Panc1 (cell line): ENCODE data around the gene CENPC. TPM values are rescaled to one million over a fixed set of nuclear protein-coding genes. Genes with fewer than 3 reads are reported as not detected.
A peak's percentile ranks its signal among the peaks of the same experiment; 100 is the strongest.

ENCODE experiments used
- ATAC-seq: fragments of 200-7000 bp; cut with Tn5 transposase; 2 replicates; pipeline ENCODE4 v1.9.1; 2020; ENCODE audit warnings: mild to moderate bottlenecking, moderate library complexity
- BruUV-seq: library from RNA; stranded (reverse); fragments of 400-500 nt; replicated peaks from 2 replicates; lab custom pipeline; 2021; lab: Mats Ljungman, UMichigan
- CTCF ChIA-PET: fragments of 300-600 bp; sonication (Branson Sonifier 250); formaldehyde crosslinking; loops from one replicate; lab custom pipeline; 2022; ENCODE audit warnings: antibody characterized with exemption; lab: Charles Lee
- POLR2A ChIA-PET: fragments of 300-600 bp; sonication (Branson Sonifier 250); formaldehyde crosslinking; loops from one replicate; lab custom pipeline; 2022; ENCODE audit warnings: antibody characterized with exemption; lab: Charles Lee
- DNase-seq: peaks from one replicate; pipeline ENCODE4 v3.0.0-alpha.2; 2010; ENCODE audit warnings: low read depth, low spot score
- H3K27ac ChIP-seq: 2 replicates; pipeline ENCODE4 v1.5.1; 2011; ENCODE audit warnings: mild to moderate bottlenecking, low read length, inconsistent platforms
- H3K27me3 ChIP-seq: fragments of 200-500 bp; sonication (Bioruptor generic); 2 replicates; pipeline ENCODE4 v1.6.0; 2014; ENCODE audit warnings: low read length, inconsistent platforms; ENCODE audit not compliant: control insufficient read depth, insufficient read depth
- H3K36me3 ChIP-seq: fragments of 200-500 bp; sonication (Bioruptor generic); 2 replicates; pipeline ENCODE4 v1.5.1; 2014; ENCODE audit warnings: inconsistent platforms, mild to moderate bottlenecking, low read length, moderate library complexity; ENCODE audit not compliant: control insufficient read depth, insufficient read depth
- H3K4me1 ChIP-seq: 2 replicates; pipeline ENCODE4 v1.5.1; 2011; ENCODE audit warnings: inconsistent platforms, mild to moderate bottlenecking, low read length, moderate library complexity; ENCODE audit not compliant: control insufficient read depth, insufficient read depth
- H3K4me3 ChIP-seq, 2 experiments: 2 replicates each; pipeline ENCODE4 v1.5.1; 2011 to 2012; ENCODE audit warnings: low read depth in 2 of 2, low read length in 2 of 2, mild to moderate bottlenecking in 2 of 2, inconsistent platforms in 1 of 2, moderate library complexity in 1 of 2
- H3K9me3 ChIP-seq: fragments of 200-500 bp; sonication (Bioruptor generic); 2 replicates; pipeline ENCODE4 v1.5.1; 2014; ENCODE audit warnings: low read depth, mild to moderate bottlenecking, inconsistent platforms, low read length, moderate library complexity; ENCODE audit not compliant: control insufficient read depth, insufficient read depth
- POLR2AphosphoS5 ChIP-seq: IDR thresholded peaks from 2 replicates; pipeline ENCODE4 v1.6.1; 2012; ENCODE audit warnings: mild to moderate bottlenecking, low read depth, low read length, moderate library complexity
- SIN3A ChIP-seq: IDR thresholded peaks from 2 replicates; pipeline ENCODE4 v1.6.1; 2012; ENCODE audit warnings: low read depth, mild to moderate bottlenecking, low read length, moderate library complexity, borderline replicate concordance; ENCODE audit not compliant: insufficient read depth
- TCF7L2 ChIP-seq: IDR thresholded peaks from 2 replicates; pipeline ENCODE4 v1.6.1; 2011; ENCODE audit warnings: mild to moderate bottlenecking, low read depth, low read length, inconsistent platforms
- in situ Hi-C: cut with HindIII; loops from 2 replicates; pipeline ENCODE4 v1.10.0; 2016; ENCODE audit warnings: low sequenced_read_pairs, low pct_unique_long_range_greater_than_20kb
- intact Hi-C: fragments of 100-400 bp; cut with micrococcal nuclease; formaldehyde crosslinking; loops from one replicate; pipeline ENCODE4 v1.10.0; 2022; ENCODE audit not compliant: unreplicated experiment
- total RNA-seq: library from RNA; stranded (reverse); gene quantifications from one replicate; pipeline ENCODE4 v1.2.1, GENCODE V29; 2021; ENCODE audit not compliant: unreplicated experiment
- TF ChIP-seq, protein P1 (sequence below): fragments of 450-650 bp; IDR thresholded peaks from 2 replicates; pipeline ENCODE4 v1.5.1; 2017; ENCODE audit warnings: mild to moderate bottlenecking
- TF ChIP-seq, protein P2 (sequence below), 2 experiments: IDR thresholded peaks; 2 replicates each; pipeline ENCODE4 v1.6.1; 2011 to 2012; ENCODE audit warnings: low read depth in 2 of 2, control low read depth in 1 of 2, low read length in 1 of 2, mild to moderate bottlenecking in 1 of 2, moderate library complexity in 1 of 2; ENCODE audit not compliant: insufficient read depth in 1 of 2

CENPC gene
- total RNA-seq, 1 experiment from 2014 or later: 10.1 TPM

DNA sequence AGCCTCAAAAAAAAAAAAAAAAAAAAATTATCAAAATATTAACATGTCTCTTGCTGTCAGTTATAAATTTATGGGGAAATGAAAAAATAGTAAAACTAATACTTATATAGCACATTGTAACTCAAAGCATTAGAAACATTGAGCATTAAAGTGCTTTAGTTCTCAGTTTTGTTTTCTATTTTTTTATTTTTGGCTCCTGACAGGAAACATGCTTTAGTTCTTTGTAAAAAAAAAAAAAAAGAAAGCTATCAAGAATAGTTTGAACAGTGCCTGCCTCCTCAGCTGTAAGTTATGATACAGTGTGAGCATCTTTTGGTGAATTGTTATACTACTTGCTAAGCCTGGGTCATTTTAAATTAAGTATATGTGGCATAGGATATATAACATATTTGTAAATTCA lies 5.1 kb upstream of the CENPC start:
- H3K36me3 ChIP-seq: no peaks in the 10 kb centered on the region
- intact Hi-C loops (no loop called here), in situ Hi-C loops (no loop called here)
- TF ChIP-seq POLR2AphosphoS5 (no peak), TCF7L2 (no peak)
- TF ChIP-seq, protein P1, sequence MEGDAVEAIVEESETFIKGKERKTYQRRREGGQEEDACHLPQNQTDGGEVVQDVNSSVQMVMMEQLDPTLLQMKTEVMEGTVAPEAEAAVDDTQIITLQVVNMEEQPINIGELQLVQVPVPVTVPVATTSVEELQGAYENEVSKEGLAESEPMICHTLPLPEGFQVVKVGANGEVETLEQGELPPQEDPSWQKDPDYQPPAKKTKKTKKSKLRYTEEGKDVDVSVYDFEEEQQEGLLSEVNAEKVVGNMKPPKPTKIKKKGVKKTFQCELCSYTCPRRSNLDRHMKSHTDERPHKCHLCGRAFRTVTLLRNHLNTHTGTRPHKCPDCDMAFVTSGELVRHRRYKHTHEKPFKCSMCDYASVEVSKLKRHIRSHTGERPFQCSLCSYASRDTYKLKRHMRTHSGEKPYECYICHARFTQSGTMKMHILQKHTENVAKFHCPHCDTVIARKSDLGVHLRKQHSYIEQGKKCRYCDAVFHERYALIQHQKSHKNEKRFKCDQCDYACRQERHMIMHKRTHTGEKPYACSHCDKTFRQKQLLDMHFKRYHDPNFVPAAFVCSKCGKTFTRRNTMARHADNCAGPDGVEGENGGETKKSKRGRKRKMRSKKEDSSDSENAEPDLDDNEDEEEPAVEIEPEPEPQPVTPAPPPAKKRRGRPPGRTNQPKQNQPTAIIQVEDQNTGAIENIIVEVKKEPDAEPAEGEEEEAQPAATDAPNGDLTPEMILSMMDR: no peak
- no peak for DNase-seq
- no peak overlapping the region for H3K4me3 ChIP-seq
- no peaks in the 10 kb centered on the region for H3K27me3 ChIP-seq
- POLR2A ChIA-PET: interaction anchor here (0.7 kb wide), 1 partner anchor 387 kb away, joined by 4 read pairs; no protein-coding TSS in a partner anchor
- CTCF ChIA-PET: interaction anchor here (0.7 kb wide), 2 partner anchors 145 to 177 kb away, joined by 3 to 8 read pairs; no protein-coding TSS in a partner anchor
- no peaks in the 10 kb centered on the region for H3K9me3 ChIP-seq
- no peak for ATAC-seq
- no peak overlapping the region for H3K27ac ChIP-seq
- no TSS peak for BruUV-seq
- H3K4me1 ChIP-seq: peaks cover 3% of the 10 kb centered on the region; the same call in 1 of the 2 replicates

DNA sequence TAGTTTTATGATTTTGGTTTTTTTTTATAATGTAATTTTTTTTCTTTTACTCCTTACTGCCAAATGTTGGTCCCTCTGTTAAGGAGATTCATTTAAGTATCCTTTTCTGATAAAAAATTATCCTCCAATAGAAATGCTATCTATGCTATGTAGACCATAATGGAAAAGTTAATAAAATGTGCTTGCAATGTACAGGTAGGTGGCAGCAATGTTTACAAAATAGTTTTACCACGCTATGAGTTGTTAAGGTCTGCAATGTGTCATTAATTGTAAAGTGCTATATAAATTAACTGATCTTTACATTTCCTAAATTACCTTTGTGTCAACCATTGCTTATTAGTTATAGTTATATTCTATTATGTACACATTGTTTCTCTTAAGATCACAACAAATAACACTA lies 3.8 kb upstream of the CENPC start:
- DNase-seq: no peak
- Histone ChIP-seq H3K27me3 (no peaks in the 10 kb centered on the region), H3K9me3 (no peaks in the 10 kb centered on the region), H3K27ac (no peak overlapping the region), H3K36me3 (peaks cover 4% of the 10 kb centered on the region; the same call in 1 of the 2 replicates), H3K4me1 (peaks cover 3% of the 10 kb centered on the region; the same call in 1 of the 2 replicates), H3K4me3 (no peak overlapping the region)
- ChIA-PET POLR2A (no interaction called here), CTCF (no interaction called here)
- BruUV-seq: no TSS peak
- intact Hi-C loops: loop anchor here (5.0 kb wide), 2 partner anchors 363 to 628 kb away; no protein-coding TSS in a partner anchor
- in situ Hi-C loops: no loop called here
- TF ChIP-seq, protein P1: peak; percentile 41; the same call in 1 of the 2 replicates
- no peak for TF ChIP-seq TCF7L2
- no peak for ATAC-seq

- Histone ChIP-seq H3K9me3 (no peaks in the 10 kb centered on the region), H3K4me3 (no peak overlapping the region), H3K36me3 (peaks cover 4% of the 10 kb centered on the region), H3K27ac (no peak overlapping the region), H3K27me3 (no peaks in the 10 kb centered on the region), H3K4me1 (peaks cover 3% of the 10 kb centered on the region; the same call in 1 of the 2 replicates)
- DNase-seq (no peak), ATAC-seq (no peak)
- no TSS peak for BruUV-seq
- in situ Hi-C loops: no loop called here
- TF ChIP-seq, protein P1: no peak
- TF ChIP-seq SIN3A (no peak), POLR2AphosphoS5 (no peak), TCF7L2 (no peak)
- TF ChIP-seq, protein P2, sequence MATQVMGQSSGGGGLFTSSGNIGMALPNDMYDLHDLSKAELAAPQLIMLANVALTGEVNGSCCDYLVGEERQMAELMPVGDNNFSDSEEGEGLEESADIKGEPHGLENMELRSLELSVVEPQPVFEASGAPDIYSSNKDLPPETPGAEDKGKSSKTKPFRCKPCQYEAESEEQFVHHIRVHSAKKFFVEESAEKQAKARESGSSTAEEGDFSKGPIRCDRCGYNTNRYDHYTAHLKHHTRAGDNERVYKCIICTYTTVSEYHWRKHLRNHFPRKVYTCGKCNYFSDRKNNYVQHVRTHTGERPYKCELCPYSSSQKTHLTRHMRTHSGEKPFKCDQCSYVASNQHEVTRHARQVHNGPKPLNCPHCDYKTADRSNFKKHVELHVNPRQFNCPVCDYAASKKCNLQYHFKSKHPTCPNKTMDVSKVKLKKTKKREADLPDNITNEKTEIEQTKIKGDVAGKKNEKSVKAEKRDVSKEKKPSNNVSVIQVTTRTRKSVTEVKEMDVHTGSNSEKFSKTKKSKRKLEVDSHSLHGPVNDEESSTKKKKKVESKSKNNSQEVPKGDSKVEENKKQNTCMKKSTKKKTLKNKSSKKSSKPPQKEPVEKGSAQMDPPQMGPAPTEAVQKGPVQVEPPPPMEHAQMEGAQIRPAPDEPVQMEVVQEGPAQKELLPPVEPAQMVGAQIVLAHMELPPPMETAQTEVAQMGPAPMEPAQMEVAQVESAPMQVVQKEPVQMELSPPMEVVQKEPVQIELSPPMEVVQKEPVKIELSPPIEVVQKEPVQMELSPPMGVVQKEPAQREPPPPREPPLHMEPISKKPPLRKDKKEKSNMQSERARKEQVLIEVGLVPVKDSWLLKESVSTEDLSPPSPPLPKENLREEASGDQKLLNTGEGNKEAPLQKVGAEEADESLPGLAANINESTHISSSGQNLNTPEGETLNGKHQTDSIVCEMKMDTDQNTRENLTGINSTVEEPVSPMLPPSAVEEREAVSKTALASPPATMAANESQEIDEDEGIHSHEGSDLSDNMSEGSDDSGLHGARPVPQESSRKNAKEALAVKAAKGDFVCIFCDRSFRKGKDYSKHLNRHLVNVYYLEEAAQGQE (IDR thresholded peaks at IDR 0.05; ENCODE audit: insufficient read depth in 1 of 2, low read depth in 2 of 2, low read length in 1 of 2): no peak
- ChIA-PET POLR2A (no interaction called here), CTCF (no interaction called here)
- intact Hi-C loops: loop anchor here (5.0 kb wide), 2 partner anchors 365 to 630 kb away; no protein-coding TSS in a partner anchor
These were observed 1.7 kb upstream of the CENPC start for GRCh38 chr4:67546971-67547370.
